ENCODE data around the gene ZNF3.

DNA sequence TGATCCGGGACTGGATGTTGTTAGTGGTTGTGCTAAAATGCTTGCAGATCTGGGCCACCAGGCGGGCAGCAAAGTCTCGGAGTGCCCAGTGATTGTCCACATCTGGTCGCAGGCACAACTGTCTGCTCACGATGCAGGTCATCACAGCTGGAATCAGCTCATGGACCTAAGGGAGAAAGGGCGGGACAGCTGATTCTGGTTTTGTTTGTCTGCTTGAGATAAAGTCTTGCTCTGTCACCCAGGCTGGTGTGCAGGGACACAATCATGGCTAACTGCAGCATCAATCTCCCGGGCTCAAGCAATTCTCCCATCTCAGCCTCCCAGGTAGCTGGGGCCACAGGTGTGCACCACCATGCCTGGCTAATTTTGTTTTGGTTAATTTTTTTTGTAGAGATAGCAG lies 29.6 kb upstream of the ZNF3 start:
- TF ChIP-seq, protein P1, sequence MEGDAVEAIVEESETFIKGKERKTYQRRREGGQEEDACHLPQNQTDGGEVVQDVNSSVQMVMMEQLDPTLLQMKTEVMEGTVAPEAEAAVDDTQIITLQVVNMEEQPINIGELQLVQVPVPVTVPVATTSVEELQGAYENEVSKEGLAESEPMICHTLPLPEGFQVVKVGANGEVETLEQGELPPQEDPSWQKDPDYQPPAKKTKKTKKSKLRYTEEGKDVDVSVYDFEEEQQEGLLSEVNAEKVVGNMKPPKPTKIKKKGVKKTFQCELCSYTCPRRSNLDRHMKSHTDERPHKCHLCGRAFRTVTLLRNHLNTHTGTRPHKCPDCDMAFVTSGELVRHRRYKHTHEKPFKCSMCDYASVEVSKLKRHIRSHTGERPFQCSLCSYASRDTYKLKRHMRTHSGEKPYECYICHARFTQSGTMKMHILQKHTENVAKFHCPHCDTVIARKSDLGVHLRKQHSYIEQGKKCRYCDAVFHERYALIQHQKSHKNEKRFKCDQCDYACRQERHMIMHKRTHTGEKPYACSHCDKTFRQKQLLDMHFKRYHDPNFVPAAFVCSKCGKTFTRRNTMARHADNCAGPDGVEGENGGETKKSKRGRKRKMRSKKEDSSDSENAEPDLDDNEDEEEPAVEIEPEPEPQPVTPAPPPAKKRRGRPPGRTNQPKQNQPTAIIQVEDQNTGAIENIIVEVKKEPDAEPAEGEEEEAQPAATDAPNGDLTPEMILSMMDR (conservative IDR thresholded peaks at IDR 0.05; ENCODE audit: low read length): no peak
- TF ChIP-seq EZH2phosphoT487 (IDR thresholded peaks at IDR 0.05; ENCODE audit: borderline replicate concordance): no peak
